HuH-7 (cell line): Measurements from ENCODE around the gene ARHGAP1.
A peak's percentile ranks its signal among the peaks of the same experiment; 100 is the strongest.
"Not testable (repeated sequence)": the region's sequence is repeated elsewhere in the genome, so short reads cannot be mapped to it uniquely, and the experiment has no call there.

Source experiments
- DNase-seq: peaks from one replicate; pipeline ENCODE4 v3.0.0; 2011; ENCODE audit warnings: low spot score

Gene ARHGAP1

DNA sequence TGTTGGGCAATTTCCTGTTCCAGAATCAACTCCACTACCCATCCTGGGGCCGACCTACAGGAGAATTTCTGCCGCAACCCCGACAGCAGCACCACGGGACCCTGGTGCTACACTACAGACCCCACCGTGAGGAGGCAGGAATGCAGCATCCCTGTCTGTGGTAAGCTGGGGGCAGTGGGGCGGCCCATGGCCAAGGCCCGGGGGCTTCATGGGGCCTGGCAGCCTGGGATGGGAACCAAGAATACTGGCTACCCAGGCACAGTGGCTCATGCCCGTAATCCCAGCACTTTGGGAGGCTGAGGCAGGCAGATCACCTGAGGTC lies 22.9 kb upstream of the ARHGAP1 start:
- DNase-seq = no peak

DNA sequence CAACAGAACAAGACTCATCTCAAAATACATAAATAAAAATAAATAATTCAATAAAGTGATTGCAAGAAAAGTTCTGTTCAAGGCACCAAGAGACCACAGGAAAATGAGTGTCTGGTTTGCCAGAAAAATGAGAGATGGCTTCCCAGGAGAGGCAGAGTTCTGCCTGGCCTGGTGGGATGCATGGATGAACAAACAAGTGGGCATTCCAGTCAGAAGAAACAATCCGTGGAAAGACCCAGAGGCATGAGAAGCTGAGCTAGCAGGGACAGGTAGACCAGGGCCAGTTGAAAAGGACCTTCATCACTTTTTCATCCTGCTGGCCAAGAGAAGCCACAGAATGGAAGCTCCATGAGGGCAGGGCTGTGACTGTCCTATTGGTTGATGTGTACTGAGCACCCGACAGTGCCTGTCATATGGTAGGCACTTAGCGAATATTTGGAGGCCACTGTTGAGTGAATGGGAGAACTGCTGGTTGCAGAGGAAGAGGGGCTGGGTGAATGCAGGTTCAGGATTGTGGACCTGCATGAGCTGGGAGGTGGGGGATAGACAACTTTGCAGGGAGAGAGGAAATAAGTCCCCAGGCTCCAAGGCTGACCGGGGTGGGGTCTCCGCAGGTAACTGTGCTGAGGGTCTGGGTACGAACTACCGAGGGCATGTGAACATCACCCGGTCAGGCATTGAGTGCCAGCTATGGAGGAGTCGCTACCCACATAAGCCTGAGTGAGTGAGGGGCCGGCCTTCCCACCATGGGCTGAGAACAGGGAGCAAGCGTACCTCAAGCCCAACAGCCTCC lies 22.3 kb upstream of the ARHGAP1 start:
- no peak for DNase-seq

DNA sequence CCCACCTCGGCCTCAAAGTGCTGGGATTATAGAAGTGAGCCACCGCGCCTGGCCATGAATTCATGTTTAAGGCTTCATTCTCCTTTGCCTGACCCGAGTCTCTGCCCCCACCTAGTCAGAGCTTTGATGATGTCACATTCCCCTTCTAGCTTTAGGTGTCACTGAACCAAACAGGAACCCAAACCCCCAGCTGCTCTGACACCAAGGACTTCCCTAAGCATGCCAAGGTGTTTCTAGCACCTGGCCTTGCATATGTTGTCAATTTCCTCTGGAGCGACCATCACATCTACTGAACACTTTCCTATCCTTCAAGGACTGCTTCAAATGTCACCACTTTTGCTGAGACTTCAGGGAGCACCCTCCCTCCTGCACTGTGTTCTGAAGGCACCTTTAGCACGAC lies 20.9 kb upstream of the ARHGAP1 start:
- no peak for DNase-seq

DNA sequence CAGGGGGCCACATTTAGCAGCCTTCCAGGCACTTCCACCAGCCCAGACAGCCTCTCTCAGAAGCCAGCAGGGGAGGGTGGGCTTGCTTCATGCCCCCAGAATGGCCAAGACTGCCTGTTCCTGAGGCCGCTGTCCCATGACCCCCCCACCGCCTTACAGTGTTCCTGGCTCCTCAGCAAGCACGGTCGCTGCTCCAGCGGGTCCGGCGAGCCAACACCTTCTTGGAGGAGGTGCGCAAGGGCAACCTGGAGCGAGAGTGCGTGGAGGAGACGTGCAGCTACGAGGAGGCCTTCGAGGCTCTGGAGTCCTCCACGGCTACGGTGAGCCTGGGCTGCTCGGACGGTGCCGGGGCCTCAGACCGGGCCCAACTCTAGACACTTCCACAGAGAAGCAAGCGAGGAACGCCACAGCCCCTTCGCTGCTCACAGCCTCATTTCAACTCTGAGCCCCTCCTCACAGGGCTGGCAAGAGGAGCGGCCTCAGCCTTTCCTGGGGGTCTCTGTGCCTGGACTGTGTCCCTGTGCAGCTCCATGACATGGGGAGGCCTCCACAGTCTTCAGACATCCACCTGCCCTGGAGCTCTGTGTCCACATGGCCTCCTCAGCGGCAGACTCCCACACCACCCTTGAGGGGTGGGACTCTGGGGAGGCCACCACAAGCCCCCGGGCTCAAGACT lies 19.3 kb upstream of the ARHGAP1 start:
- no peak for DNase-seq

DNA sequence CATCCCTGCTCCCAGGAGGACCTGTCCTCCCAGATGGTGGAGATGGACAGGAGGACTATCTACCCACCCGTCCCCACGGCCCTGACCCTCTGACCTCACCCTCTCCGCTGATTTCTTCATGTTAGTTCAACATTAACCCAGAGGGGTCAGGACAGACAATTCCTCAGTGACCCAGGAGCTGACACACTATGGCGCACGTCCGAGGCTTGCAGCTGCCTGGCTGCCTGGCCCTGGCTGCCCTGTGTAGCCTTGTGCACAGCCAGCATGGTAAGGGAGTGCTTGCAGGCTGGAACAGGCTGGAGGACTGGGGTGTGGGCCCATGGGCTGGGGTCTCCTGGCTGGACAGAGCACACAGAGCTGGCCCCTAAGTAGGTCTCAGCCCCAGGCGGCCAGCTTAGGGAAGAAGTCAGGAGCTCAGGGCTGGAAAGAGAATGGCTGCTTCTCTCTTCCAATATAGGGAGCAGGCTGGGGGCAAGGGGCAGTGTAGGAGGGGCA lies 18.7 kb upstream of the ARHGAP1 start, which contains the start of gene F2:
F2 (plus strand) TSS at position 166 of the 495 bp plus-strand sequence; CDS start at position 189, 23 bp downstream.
- peak; percentile 84 for DNase-seq

DNA sequence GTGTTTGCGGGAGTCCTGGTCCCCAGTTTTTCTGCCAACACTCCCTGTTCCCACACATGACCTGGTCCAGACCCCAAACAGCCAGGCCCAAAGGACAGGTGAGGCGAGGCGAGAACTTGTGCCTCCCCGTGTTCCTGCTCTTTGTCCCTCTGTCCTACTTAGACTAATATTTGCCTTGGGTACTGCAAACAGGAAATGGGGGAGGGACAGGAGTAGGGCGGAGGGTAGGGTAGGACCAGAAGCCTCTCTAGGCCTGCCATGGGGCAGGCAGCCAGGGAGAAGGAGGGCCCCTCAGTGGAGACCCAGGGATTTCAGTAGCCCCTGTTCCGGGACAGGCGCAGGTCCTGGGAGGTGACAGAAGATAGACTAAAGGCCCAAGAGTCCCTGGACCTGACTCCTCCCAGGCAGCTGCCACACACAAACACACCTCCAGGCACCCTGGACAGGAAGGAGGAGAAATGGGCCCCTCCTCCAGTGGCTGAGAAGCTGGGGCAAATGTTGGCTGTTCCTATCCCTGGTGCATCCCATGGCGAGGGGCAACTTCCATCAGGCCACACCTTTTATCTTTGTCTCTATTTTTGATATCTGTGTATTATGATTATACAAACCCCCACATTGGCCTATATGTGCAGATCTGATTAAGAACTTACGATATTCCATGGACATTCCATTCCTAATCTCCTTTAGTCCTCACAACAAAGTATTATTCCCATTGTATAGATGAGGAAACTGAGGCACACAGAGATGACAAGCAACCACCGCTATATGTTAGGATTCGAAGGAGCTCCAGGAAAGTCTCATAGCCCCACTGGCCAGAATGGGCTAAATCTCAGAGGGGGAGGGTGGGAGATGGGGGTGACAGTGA lies 18.0 kb upstream of the ARHGAP1 start:
- peak; percentile 85 for DNase-seq

DNA sequence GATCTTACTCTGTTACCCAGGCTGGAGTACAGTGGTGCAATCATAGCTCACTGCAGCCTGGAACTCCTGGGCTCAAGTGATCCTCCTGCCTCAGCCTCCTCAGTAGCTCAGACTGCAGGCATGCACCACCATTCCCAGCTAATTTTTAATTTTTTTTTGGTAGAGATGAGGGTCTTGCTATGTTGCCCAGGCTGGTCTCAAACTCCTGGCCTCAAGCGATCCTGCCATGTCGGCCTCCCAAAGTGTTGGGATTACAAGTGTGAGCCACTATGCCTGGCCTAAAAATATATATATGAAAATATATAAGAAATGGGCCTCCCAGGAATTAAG lies 17.4 kb upstream of the ARHGAP1 start:
- DNase-seq = not testable (repeated sequence)

DNA sequence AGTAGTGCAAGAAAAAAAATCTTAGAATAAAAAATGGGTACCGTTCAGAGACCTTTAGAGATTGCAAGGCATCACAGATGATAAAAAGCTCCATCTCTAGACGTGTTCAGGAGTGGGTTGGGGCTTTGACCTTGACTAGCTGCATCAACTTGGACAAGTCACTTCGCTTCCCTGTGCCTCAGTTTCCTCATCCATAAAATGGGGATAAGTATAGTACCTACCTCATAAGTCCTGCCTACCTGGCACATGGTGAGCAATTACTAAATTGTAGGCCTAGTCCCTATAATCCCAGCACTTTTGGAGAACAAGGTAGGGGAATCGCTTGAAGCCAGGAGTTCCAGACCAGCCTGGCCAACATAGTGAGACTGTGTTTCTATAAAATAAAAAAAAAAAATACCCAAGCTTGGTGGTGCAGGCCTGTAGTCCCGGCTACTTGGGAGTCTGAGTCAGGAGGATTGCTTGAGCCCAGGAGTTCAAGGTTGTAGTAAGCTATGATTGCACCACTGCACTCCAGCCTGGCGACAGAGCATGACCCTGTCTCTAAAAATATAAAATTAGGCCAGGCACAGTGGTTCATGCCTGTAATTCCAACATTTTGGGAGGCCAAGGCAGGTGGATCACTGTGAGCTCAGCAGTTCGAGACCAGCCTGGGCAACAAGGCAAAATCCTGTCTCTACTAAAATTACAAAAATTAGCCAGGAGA lies 12.6 kb upstream of the ARHGAP1 start:
- DNase-seq = no peak

DNA sequence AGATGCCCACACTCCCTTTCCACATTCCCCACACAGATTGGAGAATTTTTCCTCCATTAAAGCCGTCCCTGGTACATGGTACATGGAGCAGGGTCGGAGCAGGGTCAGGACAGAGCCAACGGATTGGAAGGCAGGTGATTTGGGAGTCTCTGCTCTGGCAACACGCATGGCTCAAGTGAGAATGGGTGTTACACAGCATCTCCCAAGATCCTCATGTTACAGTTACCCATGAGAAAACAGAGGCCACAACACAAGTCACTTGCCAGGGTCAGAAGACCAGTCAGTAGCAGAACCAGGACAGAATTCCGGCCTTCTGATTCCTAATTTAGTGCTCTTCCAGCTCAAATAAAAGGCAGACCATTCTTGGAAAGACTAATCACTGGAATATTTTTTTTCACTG lies 10.9 kb upstream of the ARHGAP1 start:
- DNase-seq = no peak

DNA sequence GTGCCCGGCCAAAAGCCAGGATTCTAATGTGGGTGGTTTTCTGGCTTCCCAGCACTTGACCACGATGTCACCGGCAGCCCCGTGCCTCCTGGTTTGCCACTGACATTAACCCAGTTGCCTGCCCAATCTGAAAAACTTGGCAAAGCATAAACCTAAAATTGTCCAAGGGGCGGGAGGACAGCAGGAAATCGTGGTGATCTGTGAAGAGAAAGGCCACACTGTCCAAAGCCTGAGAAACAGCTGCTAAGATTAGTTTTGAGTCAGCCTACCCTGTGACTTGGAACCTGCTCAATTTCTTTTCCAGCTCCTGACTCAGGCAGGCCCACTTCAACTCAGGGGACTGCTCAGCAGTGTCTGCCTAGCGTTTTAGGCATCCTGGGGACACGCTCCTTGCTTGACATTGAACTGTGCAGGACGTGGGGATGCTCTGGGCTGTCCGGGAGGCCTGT lies 10.4 kb upstream of the ARHGAP1 start:
- DNase-seq = no peak

DNA sequence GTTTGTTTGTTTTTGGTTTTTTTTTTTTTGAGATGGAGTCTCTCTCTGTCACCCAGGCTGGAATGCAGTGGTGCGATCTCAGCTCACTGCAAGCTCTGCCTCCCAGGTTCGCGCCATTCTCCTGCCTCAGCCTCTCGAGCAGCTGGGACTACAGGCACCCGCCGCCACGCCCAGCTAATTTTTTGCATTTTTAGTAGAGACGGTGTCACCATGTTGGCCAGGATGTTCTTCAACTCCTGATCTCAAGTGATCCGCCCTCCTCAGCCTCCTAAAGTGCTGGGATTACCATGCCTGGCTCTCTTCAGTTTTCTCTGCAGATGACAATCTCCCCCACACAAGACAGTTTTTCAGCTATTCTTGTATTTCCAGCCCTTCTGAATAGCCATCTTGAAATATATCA lies 8.9 kb upstream of the ARHGAP1 start:
- DNase-seq = not testable (repeated sequence)

DNA sequence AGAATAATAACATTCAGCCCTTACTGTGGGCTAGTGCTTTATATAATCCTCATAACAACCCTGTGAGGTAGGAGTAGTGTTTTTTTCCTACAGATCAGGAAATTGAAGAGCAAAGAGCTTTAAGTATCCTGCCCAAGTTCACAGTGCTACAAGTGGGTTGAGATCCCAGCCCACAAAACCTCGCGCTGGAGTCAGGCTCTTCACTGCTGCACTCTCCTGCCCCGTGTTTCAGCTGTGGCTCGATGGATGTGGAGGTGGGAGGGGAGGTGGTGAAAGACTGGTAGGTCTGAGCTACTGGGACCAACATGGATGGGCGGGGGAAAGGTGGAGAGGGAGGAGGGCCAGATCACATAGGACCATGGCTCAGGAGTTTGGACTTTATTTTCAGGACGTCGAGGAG lies 6.5 kb upstream of the ARHGAP1 start:
- DNase-seq = no peak

DNA sequence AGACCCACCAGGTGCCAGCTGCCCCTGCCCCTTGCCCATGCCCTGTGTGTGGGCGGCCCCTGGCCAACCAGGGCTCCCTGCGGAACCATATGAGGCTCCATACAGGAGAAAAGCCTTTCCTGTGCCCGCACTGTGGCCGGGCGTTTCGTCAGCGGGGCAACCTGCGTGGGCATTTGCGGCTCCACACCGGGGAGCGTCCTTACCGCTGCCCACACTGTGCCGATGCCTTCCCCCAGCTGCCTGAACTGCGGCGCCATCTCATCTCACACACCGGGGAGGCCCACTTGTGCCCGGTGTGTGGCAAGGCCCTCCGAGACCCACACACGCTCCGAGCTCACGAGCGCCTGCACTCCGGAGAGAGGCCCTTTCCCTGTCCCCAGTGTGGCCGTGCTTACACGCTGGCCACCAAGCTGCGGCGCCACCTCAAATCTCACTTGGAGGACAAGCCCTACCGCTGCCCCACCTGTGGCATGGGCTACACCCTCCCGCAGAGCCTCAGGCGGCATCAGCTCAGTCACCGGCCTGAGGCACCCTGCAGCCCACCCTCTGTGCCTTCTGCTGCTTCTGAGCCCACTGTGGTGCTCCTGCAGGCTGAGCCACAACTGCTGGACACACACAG lies 4.8 kb upstream of the ARHGAP1 start:
- DNase-seq = no peak

DNA sequence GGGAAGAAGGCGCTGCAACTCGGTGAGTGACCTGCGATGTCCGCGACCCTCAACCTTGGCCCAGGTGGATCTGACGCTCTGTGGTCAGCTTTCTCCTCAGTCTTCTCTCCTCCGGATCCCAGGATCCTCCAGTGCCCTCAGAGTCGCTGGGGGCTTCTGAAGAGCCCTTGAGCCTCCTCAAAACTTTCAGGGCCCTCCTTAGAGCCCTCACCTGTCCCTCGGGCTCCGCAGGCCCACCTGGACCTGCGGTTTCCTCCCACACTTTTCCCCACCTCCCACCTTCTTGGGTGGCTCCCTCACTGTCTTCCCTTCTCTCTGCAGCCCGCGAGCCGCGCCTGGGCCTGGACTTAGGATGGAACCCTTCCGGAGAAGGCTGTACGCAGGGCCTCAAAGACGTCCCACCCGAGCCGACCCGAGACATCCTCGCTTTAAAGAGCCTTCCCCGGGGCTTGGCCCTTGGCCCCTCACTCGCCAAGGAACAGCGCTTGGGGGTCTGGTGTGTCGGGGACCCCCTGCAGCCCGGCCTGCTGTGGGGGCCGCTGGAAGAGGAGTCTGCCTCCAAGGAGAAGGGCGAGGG lies 747 bp upstream of the ARHGAP1 start:
- no peak for DNase-seq

DNA sequence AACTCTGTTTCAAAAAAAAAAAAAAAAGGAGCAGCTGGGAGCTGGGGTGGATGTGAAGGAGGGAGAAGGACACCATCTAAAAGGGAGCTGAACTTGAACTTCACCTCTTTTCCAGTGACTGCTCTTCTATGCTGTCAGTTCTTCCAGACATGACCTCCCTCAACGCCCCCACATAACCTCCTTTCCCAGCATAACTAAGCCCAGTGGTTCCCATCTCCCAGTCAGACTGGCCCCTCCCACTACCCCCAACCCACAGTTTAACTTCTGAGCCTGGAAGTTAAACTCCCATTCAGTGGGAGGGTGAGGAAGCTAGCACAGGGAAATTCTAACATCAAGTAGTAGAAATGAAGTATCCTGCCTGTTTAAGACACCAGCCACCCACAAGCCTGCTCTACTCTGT lies 1.8 kb downstream of the ARHGAP1 start:
- DNase-seq = no peak

DNA sequence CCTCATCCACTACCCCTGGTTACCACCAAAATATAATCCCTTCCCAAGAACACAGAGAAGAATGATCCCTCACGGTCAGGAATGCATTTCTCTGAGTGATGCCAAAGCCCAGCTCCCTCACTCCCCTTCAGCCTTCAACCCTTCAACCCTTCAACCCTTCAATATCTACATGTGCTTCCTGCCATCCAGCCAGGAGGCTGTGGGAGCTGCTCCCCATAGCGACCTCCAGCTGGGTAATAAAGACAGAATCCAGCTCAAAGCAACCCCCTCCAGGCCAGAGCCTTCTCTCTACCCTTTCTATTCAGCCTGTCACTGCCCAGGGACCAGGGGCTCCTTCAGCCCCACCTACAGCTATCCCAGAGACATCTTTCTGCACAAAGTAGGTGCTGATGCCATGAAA lies 2.7 kb downstream of the ARHGAP1 start:
- no peak for DNase-seq

DNA sequence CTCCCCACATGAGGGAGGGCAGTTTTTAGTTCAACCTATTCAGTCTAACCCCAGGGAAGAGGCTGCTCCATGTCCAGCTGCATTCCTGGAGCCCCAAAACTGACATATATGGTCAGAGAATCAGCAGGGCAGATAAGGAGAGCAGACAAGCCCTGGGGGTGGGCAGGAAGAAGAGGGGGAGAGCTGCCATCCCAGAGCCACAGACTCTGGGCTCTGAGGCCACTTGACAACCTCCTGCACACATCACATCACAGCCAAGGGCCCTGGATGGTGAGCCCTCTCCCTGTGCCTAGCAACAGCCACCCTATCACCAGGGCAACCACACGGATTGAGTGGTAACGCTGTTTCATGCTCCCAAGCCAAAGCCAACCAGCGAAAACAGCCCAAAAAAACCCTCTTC lies 3.1 kb downstream of the ARHGAP1 start:
- DNase-seq = no peak

DNA sequence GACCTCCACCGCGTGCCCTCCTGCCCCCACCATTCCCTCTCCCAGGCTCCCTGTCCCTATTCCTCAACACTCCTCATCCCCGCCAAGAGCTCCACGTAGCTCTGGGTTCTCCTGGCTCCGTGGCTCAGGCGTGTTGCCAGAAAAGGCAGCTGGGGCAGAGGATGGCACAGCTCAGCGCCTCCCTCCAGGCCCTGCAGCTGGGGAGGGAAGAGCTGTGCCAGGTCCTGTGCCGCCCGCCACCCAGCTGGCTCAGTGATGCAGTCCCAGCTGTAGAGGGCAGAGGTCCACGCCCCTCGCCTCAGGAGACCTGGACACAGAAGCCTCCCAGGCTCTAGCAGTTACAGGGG lies 4.2 kb downstream of the ARHGAP1 start:
- DNase-seq = no peak

DNA sequence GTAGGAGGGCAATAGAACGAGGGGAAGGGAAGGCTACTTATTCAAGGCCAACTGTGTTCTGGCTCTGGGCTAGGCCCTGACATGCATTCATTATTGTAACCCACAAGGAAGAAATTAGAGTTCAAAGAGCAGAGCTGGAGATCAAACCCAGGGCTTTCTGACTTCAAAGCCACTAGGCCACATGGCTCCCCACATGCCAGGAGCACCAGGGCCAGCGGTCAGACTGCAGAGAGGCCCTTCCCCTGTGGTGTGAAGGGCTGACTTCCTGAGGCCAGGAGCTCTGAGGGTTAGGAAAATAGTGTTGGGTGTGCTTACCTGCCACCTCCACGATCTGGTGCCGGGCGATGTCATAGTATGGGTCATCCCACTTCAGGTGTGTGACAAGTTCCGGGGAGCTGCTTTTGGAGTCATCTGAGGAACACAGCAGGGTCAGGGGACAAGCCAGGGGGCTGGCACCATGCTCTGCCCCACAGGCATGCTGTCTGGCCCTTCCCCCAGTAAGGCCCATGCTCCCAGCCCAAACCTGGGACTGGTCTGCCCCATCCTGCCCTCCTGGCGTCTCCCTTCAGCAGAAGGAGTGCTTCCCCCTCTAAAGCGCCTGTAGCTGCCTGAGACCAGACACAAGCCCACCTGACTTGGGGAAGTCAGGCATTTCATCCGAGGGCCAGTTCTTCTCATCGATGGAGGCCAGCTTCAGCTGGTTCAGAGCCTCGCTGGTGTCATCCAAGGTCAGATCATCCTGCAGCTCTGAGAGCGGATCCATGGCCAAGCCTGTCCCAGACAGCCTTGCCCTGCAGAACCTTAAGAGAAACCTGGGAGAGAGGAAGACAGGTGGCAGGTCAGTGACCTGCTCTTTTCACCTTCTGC lies 4.8 kb downstream of the ARHGAP1 start:
- DNase-seq = no peak

DNA sequence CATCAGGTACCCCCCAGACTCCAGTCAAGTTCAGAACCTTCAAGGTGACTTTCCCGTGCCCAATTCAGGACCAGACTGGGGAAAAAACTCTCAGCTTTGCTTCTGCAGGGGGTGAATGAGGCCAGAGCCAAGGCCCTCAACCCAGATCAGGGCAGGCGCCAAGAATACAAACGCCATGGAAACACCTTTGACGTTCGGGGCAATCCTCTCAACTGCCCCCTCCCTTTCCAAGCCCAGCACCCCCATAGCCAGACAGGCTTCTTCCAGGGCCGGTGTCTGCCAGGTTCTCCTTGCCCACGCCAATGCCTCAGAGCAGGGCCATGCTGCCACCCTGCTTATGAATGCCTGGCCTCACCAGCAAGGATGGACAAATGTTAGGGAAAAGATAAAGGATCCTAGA lies 5.8 kb downstream of the ARHGAP1 start:
- DNase-seq = no peak
